ENCODE data around the gene KRT7.
"Not testable (repeated sequence)": the region's sequence is repeated elsewhere in the genome, so short reads cannot be mapped to it uniquely, and the experiment has no call there.

The KRT7 gene

GRCh38 chr12:52256584-52256935 lies 23.5 kb downstream of the KRT7 start:
- no peak for FAIRE-seq

GRCh38 chr12:52257074-52257551 lies 24.1 kb downstream of the KRT7 start:
- no peak for FAIRE-seq
- TF ChIP-seq POLR2AphosphoS5 (IDR thresholded peaks at IDR 0.05; ENCODE audit: low read depth, low read length) (no peak), POLR2A (IDR thresholded peaks at IDR 0.05; ENCODE audit: low read depth, low read length) (no peak), TAF1 (IDR thresholded peaks at IDR 0.05; ENCODE audit: borderline replicate concordance, low read depth, low read length) (no peak)
- DNase-seq (ENCODE audit: insufficient read length) = no peak

More at GRCh38 chr12:52256584-52256935, 23.5 kb downstream of the KRT7 start:
- TF ChIP-seq POLR2A (IDR thresholded peaks at IDR 0.05; ENCODE audit: low read depth, low read length) (no peak), POLR2AphosphoS5 (IDR thresholded peaks at IDR 0.05; ENCODE audit: low read depth, low read length) (no peak), TAF1 (IDR thresholded peaks at IDR 0.05; ENCODE audit: borderline replicate concordance, low read depth, low read length) (no peak)
- no peak for DNase-seq (ENCODE audit: insufficient read length)

- not testable (repeated sequence) for DNase-seq (ENCODE audit: insufficient read length); FAIRE-seq
Observed at GRCh38 chr12:52257922-52258321, 24.9 kb downstream of the KRT7 start.

GRCh38 chr12:52258335-52258901 lies 25.4 kb downstream of the KRT7 start:
- TF ChIP-seq POLR2AphosphoS5 (IDR thresholded peaks at IDR 0.05; ENCODE audit: low read depth, low read length) (no peak), POLR2A (IDR thresholded peaks at IDR 0.05; ENCODE audit: low read depth, low read length) (no peak), TAF1 (IDR thresholded peaks at IDR 0.05; ENCODE audit: borderline replicate concordance, low read depth, low read length) (no peak)
- no peak for FAIRE-seq
- DNase-seq (ENCODE audit: insufficient read length) = no peak

GRCh38 chr12:52259657-52260243 lies 26.7 kb downstream of the KRT7 start:
- DNase-seq (ENCODE audit: insufficient read length) = no peak
- no peak for TF ChIP-seq POLR2AphosphoS5 (IDR thresholded peaks at IDR 0.05; ENCODE audit: low read depth, low read length)
- no peak for TF ChIP-seq POLR2A (IDR thresholded peaks at IDR 0.05; ENCODE audit: low read depth, low read length)
- TF ChIP-seq TAF1 (IDR thresholded peaks at IDR 0.05; ENCODE audit: borderline replicate concordance, low read depth, low read length) = no peak
- no peak for FAIRE-seq

- FAIRE-seq (no peak), DNase-seq (ENCODE audit: insufficient read length) (no peak)
- TF ChIP-seq TAF1 (IDR thresholded peaks at IDR 0.05; ENCODE audit: borderline replicate concordance, low read depth, low read length) = no peak
- TF ChIP-seq POLR2A (IDR thresholded peaks at IDR 0.05; ENCODE audit: low read depth, low read length) = no peak
- no peak for TF ChIP-seq POLR2AphosphoS5 (IDR thresholded peaks at IDR 0.05; ENCODE audit: low read depth, low read length)
Observed at GRCh38 chr12:52260361-52261207, 27.5 kb downstream of the KRT7 start.

- no peak for TF ChIP-seq TAF1 (IDR thresholded peaks at IDR 0.05; ENCODE audit: borderline replicate concordance, low read depth, low read length)
- TF ChIP-seq POLR2A (IDR thresholded peaks at IDR 0.05; ENCODE audit: low read depth, low read length) = no peak
- TF ChIP-seq POLR2AphosphoS5 (IDR thresholded peaks at IDR 0.05; ENCODE audit: low read depth, low read length) = no peak
- FAIRE-seq (no peak), DNase-seq (ENCODE audit: insufficient read length) (no peak)
Observed at GRCh38 chr12:52261208-52261484, 28.1 kb downstream of the KRT7 start.

GRCh38 chr12:52262286-52262685 lies 29.2 kb downstream of the KRT7 start:
- FAIRE-seq (no peak), DNase-seq (ENCODE audit: insufficient read length) (no peak)
- no peak for TF ChIP-seq POLR2AphosphoS5 (IDR thresholded peaks at IDR 0.05; ENCODE audit: low read depth, low read length)
- no peak for TF ChIP-seq POLR2A (IDR thresholded peaks at IDR 0.05; ENCODE audit: low read depth, low read length)
- TF ChIP-seq TAF1 (IDR thresholded peaks at IDR 0.05; ENCODE audit: borderline replicate concordance, low read depth, low read length) = no peak

- no peak for TF ChIP-seq POLR2A (IDR thresholded peaks at IDR 0.05; ENCODE audit: low read depth, low read length)
- TF ChIP-seq TAF1 (IDR thresholded peaks at IDR 0.05; ENCODE audit: borderline replicate concordance, low read depth, low read length) = no peak
- TF ChIP-seq POLR2AphosphoS5 (IDR thresholded peaks at IDR 0.05; ENCODE audit: low read depth, low read length) = no peak
- FAIRE-seq (no peak), DNase-seq (ENCODE audit: insufficient read length) (no peak)
Observed at GRCh38 chr12:52263761-52264434, 30.9 kb downstream of the KRT7 start.

- DNase-seq (ENCODE audit: insufficient read length) = no peak
Observed at GRCh38 chr12:52264435-52264825, 31.4 kb downstream of the KRT7 start.

GRCh38 chr12:52266514-52266913 lies 33.5 kb downstream of the KRT7 start:
- FAIRE-seq (no peak), DNase-seq (ENCODE audit: insufficient read length) (no peak)
- TF ChIP-seq TAF1 (IDR thresholded peaks at IDR 0.05; ENCODE audit: borderline replicate concordance, low read depth, low read length) = no peak
- no peak for TF ChIP-seq POLR2AphosphoS5 (IDR thresholded peaks at IDR 0.05; ENCODE audit: low read depth, low read length)
- TF ChIP-seq POLR2A (IDR thresholded peaks at IDR 0.05; ENCODE audit: low read depth, low read length) = no peak

More at GRCh38 chr12:52264435-52264825, 31.4 kb downstream of the KRT7 start:
- no peak for FAIRE-seq
- TF ChIP-seq TAF1 (IDR thresholded peaks at IDR 0.05; ENCODE audit: borderline replicate concordance, low read depth, low read length) = no peak
- TF ChIP-seq POLR2A (IDR thresholded peaks at IDR 0.05; ENCODE audit: low read depth, low read length) = no peak
- no peak for TF ChIP-seq POLR2AphosphoS5 (IDR thresholded peaks at IDR 0.05; ENCODE audit: low read depth, low read length)

All from GM12892 (cell line).